ENCODE data around the gene RNF157. TPM values are rescaled to one million over a fixed set of nuclear protein-coding genes. Genes with fewer than 3 reads are reported as not detected.

RNF157 gene
- total RNA-seq, 1 donor, result 0.36 TPM

- no peak overlapping the region for H3K27ac ChIP-seq (ENCODE audit: low read depth, low read length)
- H4K20me1 ChIP-seq (ENCODE audit: insufficient read depth, low read length), result no peaks in the 10 kb centered on the region
- H3K79me2 ChIP-seq (ENCODE audit: insufficient read depth, low read length), result no peaks in the 10 kb centered on the region
- no peaks in the 10 kb centered on the region for H3K4me1 ChIP-seq (ENCODE audit: insufficient read depth, low read length)
- no peaks in the 10 kb centered on the region for H3K9me3 ChIP-seq (ENCODE audit: low read depth, low read length)
- no peak for TF ChIP-seq CTCF (IDR thresholded peaks at IDR 0.05; ENCODE audit: extremely low read depth, low read depth, low read length)
- H3K4me3 ChIP-seq (ENCODE audit: insufficient read depth, low read length), result no peak overlapping the region
- H3K36me3 ChIP-seq (ENCODE audit: insufficient read depth, low read length), result no peaks in the 10 kb centered on the region
- H3K27me3 ChIP-seq (ENCODE audit: insufficient read depth, low read length), result peaks cover 29% of the 10 kb centered on the region
- no peak overlapping the region for H3K4me2 ChIP-seq (ENCODE audit: insufficient read depth, low read length)
- no peak for DNase-seq (ENCODE audit: insufficient read length, low spot score, missing footprints)
- H2AFZ ChIP-seq (ENCODE audit: low read length), result no peak overlapping the region
These were observed 86.0 kb downstream of the RNF157 start for GRCh38 chr17:76154292-76154691.

- Histone ChIP-seq H3K9me3 (ENCODE audit: low read depth, low read length) (no peaks in the 10 kb centered on the region), H3K4me2 (ENCODE audit: insufficient read depth, low read length) (no peak overlapping the region), H3K4me1 (ENCODE audit: insufficient read depth, low read length) (no peaks in the 10 kb centered on the region), H3K4me3 (ENCODE audit: insufficient read depth, low read length) (no peak overlapping the region), H2AFZ (ENCODE audit: low read length) (no peak overlapping the region), H3K27ac (ENCODE audit: low read depth, low read length) (no peak overlapping the region), H4K20me1 (ENCODE audit: insufficient read depth, low read length) (no peaks in the 10 kb centered on the region), H3K79me2 (ENCODE audit: insufficient read depth, low read length) (no peaks in the 10 kb centered on the region), H3K27me3 (ENCODE audit: insufficient read depth, low read length) (peaks cover 23% of the 10 kb centered on the region), H3K36me3 (ENCODE audit: insufficient read depth, low read length) (no peaks in the 10 kb centered on the region)
- TF ChIP-seq CTCF (IDR thresholded peaks at IDR 0.05; ENCODE audit: extremely low read depth, low read depth, low read length), result no peak
- DNase-seq (ENCODE audit: insufficient read length, low spot score, missing footprints), result no peak
These were observed 86.7 kb downstream of the RNF157 start for GRCh38 chr17:76153640-76154039.

- Histone ChIP-seq H3K27me3 (ENCODE audit: insufficient read depth, low read length) (peaks cover 20% of the 10 kb centered on the region), H2AFZ (ENCODE audit: low read length) (no peak overlapping the region), H3K4me1 (ENCODE audit: insufficient read depth, low read length) (no peaks in the 10 kb centered on the region), H3K9me3 (ENCODE audit: low read depth, low read length) (no peaks in the 10 kb centered on the region), H3K4me2 (ENCODE audit: insufficient read depth, low read length) (no peak overlapping the region), H3K79me2 (ENCODE audit: insufficient read depth, low read length) (no peaks in the 10 kb centered on the region), H3K27ac (ENCODE audit: low read depth, low read length) (no peak overlapping the region), H3K36me3 (ENCODE audit: insufficient read depth, low read length) (no peaks in the 10 kb centered on the region), H3K4me3 (ENCODE audit: insufficient read depth, low read length) (no peak overlapping the region), H4K20me1 (ENCODE audit: insufficient read depth, low read length) (no peaks in the 10 kb centered on the region)
- no peak for TF ChIP-seq CTCF (IDR thresholded peaks at IDR 0.05; ENCODE audit: extremely low read depth, low read depth, low read length)
- no peak for DNase-seq (ENCODE audit: insufficient read length, low spot score, missing footprints)
These were observed 87.1 kb downstream of the RNF157 start for GRCh38 chr17:76153202-76153601.

GRCh38 chr17:76152591-76152990, 87.7 kb downstream of the RNF157 start:
- H3K36me3 ChIP-seq (ENCODE audit: insufficient read depth, low read length), result no peaks in the 10 kb centered on the region
- H4K20me1 ChIP-seq (ENCODE audit: insufficient read depth, low read length), result no peaks in the 10 kb centered on the region
- DNase-seq (ENCODE audit: insufficient read length, low spot score, missing footprints), result no peak
- no peak overlapping the region for H3K4me3 ChIP-seq (ENCODE audit: insufficient read depth, low read length)
- H3K4me2 ChIP-seq (ENCODE audit: insufficient read depth, low read length), result no peak overlapping the region
- no peaks in the 10 kb centered on the region for H3K4me1 ChIP-seq (ENCODE audit: insufficient read depth, low read length)
- H3K9me3 ChIP-seq (ENCODE audit: low read depth, low read length), result no peaks in the 10 kb centered on the region
- H3K79me2 ChIP-seq (ENCODE audit: insufficient read depth, low read length), result no peaks in the 10 kb centered on the region
- H3K27me3 ChIP-seq (ENCODE audit: insufficient read depth, low read length), result peaks cover 14% of the 10 kb centered on the region
- no peak overlapping the region for H3K27ac ChIP-seq (ENCODE audit: low read depth, low read length)
- TF ChIP-seq CTCF (IDR thresholded peaks at IDR 0.05; ENCODE audit: extremely low read depth, low read depth, low read length), result no peak
- no peak overlapping the region for H2AFZ ChIP-seq (ENCODE audit: low read length)

Data from osteoblast (primary cell).